HG02885 (cell line): Measurements from ENCODE around the gene RARRES1.

Source experiments
- ATAC-seq: cut with Tn5 transposase; IDR thresholded peaks from one replicate; pipeline ENCODE4 v1.9.1; 2021; ENCODE audit warnings: mild to moderate bottlenecking; ENCODE audit not compliant: unreplicated experiment, poor library complexity

Gene RARRES1

DNA sequence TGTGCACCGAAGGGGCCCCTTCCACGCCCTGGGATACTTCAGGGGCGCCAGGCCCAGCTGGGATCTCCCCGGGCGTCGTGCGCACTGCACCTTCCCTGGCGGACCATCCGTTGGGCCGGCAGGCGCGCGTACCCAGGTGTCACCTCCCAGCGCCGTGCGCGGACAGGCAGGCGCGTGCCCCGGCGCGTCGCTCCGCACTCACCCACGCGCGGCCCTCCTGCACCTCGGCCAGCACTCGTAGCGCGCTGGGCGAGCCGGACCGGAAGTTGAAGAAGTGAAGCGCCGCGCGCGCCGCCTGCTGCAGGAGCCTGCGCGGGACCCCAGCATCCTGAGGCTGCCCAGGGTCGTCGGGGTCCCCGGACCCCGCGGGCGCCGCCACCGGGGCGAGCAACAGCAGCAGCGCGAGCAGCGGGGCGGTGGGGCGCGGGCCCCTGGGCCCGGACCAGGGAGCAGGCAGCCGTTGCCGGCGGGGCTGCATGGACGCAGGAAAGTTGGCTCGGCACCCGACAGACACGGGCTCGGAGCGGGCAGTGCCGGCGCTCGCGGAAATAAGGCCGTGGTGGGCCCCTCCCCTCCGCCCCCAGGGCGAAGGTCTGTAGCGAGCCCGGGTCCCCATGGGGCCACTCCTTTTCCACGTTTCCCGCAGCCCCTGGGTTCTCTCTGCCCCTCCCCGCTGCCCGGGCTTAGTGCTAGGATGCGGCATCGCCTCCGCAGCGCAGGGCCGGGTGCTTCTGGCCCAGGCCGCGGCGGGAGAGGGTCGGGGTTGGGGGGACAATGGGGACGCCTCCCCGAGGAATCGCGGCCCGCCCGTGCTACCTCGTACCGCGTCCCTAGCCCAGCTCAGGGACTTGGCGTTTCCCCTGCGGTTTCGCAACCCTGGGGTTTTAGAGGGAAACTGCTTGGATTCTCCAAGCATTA, at the start of gene RARRES1:
RARRES1 (minus strand) TSS at position 520 of the 918 bp plus-strand sequence; CDS start at position 478, 42 bp downstream.
- ATAC-seq, result peak; percentile 87

DNA sequence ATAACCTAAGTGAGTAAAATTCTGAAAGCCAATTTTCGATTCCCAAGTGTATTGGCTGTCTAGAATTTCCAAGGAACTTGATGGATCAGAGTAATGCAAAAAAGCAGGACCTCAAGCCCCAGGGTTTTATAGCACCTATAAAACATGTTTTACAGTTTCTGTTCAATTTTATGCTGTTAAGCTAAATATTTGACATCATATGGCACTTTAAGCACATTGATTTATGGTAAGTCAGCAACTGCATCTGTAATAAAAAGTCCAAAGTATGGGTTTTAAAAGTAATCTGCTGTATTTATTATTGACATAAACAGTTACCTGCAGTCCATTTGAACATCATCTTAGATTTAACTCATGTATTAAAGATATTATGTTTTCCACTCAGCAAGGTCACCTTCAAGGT, 49.6 kb upstream of the RARRES1 start:
- no peak for ATAC-seq

- ATAC-seq, result no peak
Observed at GRCh38 chr3:158781191-158781590, 48.9 kb upstream of the RARRES1 start.

- no peak for ATAC-seq
Observed at GRCh38 chr3:158780766-158781165, 48.5 kb upstream of the RARRES1 start.

- ATAC-seq, result no peak
Observed at GRCh38 chr3:158777161-158777873, 45.1 kb upstream of the RARRES1 start.

GRCh38 chr3:158776531-158776930, 44.3 kb upstream of the RARRES1 start:
- ATAC-seq, result no peak

- peak; percentile 60 for ATAC-seq
Observed at GRCh38 chr3:158775426-158776410, 43.5 kb upstream of the RARRES1 start.

- no peak for ATAC-seq
Observed at GRCh38 chr3:158774965-158775364, 42.7 kb upstream of the RARRES1 start.

GRCh38 chr3:158773845-158774830, 41.9 kb upstream of the RARRES1 start:
- ATAC-seq, result no peak

- no peak for ATAC-seq
Observed at GRCh38 chr3:158773166-158773565, 40.9 kb upstream of the RARRES1 start.

GRCh38 chr3:158771982-158772381, 39.7 kb upstream of the RARRES1 start:
- no peak for ATAC-seq

GRCh38 chr3:158771577-158771976, 39.3 kb upstream of the RARRES1 start:
- no peak for ATAC-seq

- no peak for ATAC-seq
Observed at GRCh38 chr3:158770741-158771350, 38.6 kb upstream of the RARRES1 start.

GRCh38 chr3:158769952-158770740, 37.9 kb upstream of the RARRES1 start:
- no peak for ATAC-seq

DNA sequence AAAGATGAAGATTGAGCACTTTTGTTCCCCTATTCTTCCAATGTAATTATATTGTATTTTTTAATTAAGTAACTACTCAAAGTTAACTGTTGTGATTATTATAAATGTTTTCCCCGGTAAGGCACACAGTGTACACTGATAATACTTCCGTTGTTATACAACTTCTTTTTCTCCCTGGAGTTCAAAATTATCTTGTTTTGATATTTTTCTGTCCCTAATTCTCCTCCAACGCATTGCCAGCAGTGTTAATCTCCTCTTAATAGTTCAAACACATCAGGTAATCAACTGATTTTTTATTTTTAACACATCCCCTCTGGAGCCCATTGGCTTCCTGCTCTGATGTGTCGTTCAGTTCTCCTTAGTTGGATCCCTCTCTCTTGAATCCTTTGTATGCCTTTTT, 37.3 kb upstream of the RARRES1 start:
- no peak for ATAC-seq

DNA sequence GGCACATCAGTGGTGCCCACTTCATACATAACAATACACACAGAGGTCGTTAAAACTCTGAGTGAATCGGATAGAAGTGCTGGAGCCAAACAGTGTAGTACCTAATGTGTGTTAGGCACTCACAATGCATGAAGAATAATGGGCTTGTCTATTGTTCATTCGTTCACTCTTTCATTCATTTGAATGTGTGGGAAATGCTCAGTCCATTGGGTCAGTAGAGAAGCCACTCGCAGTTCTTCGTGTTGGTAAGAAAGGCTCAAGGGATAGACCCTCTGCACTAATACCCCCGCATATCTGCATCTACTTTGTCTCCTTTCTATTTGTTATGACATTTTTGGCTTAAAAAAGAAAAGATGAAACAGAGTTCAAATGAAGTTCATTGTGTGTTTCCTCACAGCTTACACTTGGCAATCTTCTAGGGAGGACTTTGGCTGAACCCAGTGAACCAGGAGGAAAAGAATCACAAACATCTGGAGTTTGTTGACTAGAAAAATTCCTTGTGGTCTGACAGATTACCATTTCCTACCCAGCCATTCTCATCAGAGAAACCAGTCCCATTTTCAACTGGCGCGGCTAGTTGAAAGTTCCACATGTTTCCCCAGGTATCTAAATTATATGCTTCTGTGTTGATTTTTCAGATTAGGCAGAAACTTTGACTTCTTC, 36.8 kb upstream of the RARRES1 start:
- no peak for ATAC-seq

GRCh38 chr3:158768361-158768787, 36.1 kb upstream of the RARRES1 start:
- ATAC-seq, result no peak
